NB4 (cell line): ENCODE measurements around the gene PCDH8.

ENCODE experiments used
- DNase-seq: peaks from one replicate; pipeline ENCODE4 v3.0.0; 2010; ENCODE audit warnings: low read depth
- H3K4me3 ChIP-seq: one replicate; pipeline ENCODE4 v1.5.1; 2011; ENCODE audit warnings: mild to moderate bottlenecking, low read depth, low read length, moderate library complexity
- MAX ChIP-seq: IDR thresholded peaks from 2 replicates; pipeline ENCODE4 v1.6.1; 2011; ENCODE audit warnings: low read depth, low read length
- MYC ChIP-seq: IDR thresholded peaks from 2 replicates; pipeline ENCODE4 v1.6.1; 2011; ENCODE audit warnings: low read depth, low read length
- POLR2A ChIP-seq: IDR thresholded peaks from 2 replicates; pipeline ENCODE4 v1.6.1; 2011; ENCODE audit warnings: mild to moderate bottlenecking; ENCODE audit not compliant: insufficient read length; ENCODE audit errors: extremely low read depth
- TF ChIP-seq, protein P1 (sequence below): IDR thresholded peaks from one replicate; pipeline ENCODE4 v1.5.1; 2012; ENCODE audit warnings: low read depth, low read length

Gene PCDH8, protein sequence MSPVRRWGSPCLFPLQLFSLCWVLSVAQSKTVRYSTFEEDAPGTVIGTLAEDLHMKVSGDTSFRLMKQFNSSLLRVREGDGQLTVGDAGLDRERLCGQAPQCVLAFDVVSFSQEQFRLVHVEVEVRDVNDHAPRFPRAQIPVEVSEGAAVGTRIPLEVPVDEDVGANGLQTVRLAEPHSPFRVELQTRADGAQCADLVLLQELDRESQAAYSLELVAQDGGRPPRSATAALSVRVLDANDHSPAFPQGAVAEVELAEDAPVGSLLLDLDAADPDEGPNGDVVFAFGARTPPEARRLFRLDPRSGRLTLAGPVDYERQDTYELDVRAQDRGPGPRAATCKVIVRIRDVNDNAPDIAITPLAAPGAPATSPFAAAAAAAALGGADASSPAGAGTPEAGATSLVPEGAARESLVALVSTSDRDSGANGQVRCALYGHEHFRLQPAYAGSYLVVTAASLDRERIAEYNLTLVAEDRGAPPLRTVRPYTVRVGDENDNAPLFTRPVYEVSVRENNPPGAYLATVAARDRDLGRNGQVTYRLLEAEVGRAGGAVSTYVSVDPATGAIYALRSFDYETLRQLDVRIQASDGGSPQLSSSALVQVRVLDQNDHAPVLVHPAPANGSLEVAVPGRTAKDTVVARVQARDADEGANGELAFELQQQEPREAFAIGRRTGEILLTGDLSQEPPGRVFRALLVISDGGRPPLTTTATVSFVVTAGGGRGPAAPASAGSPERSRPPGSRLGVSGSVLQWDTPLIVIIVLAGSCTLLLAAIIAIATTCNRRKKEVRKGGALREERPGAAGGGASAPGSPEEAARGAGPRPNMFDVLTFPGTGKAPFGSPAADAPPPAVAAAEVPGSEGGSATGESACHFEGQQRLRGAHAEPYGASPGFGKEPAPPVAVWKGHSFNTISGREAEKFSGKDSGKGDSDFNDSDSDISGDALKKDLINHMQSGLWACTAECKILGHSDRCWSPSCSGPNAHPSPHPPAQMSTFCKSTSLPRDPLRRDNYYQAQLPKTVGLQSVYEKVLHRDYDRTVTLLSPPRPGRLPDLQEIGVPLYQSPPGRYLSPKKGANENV

GRCh38 chr13:52848455-52849195 lies at the start of gene PCDH8:
Gene PCDH8, minus strand, starts transcription at chr13:52848640. Its CDS starts 204 bp downstream, at chr13:52848436.
- TF ChIP-seq POLR2A, result no peak
- H3K4me3 ChIP-seq, result no peak within 1 kb of the TSS
- no peak for DNase-seq

GRCh38 chr13:52896827-52897659 lies 48.6 kb upstream of the PCDH8 start:
- no peak overlapping the region for H3K4me3 ChIP-seq
- DNase-seq, result peak; percentile 22
- no peak for TF ChIP-seq MYC
- TF ChIP-seq, protein P1, sequence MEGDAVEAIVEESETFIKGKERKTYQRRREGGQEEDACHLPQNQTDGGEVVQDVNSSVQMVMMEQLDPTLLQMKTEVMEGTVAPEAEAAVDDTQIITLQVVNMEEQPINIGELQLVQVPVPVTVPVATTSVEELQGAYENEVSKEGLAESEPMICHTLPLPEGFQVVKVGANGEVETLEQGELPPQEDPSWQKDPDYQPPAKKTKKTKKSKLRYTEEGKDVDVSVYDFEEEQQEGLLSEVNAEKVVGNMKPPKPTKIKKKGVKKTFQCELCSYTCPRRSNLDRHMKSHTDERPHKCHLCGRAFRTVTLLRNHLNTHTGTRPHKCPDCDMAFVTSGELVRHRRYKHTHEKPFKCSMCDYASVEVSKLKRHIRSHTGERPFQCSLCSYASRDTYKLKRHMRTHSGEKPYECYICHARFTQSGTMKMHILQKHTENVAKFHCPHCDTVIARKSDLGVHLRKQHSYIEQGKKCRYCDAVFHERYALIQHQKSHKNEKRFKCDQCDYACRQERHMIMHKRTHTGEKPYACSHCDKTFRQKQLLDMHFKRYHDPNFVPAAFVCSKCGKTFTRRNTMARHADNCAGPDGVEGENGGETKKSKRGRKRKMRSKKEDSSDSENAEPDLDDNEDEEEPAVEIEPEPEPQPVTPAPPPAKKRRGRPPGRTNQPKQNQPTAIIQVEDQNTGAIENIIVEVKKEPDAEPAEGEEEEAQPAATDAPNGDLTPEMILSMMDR, result peak; percentile 73

- TF ChIP-seq MYC (no peak), MAX (no peak), POLR2A (no peak)
- TF ChIP-seq, protein P1, result no peak
- H3K4me3 ChIP-seq, result no peak overlapping the region
- DNase-seq, result no peak
Observed at GRCh38 chr13:52894413-52894812, 46.0 kb upstream of the PCDH8 start.

GRCh38 chr13:52892925-52893324 lies 44.5 kb upstream of the PCDH8 start:
- DNase-seq, result no peak
- no peak for TF ChIP-seq POLR2A
- TF ChIP-seq MAX, result no peak
- TF ChIP-seq, protein P1, result no peak
- TF ChIP-seq MYC, result no peak
- no peak overlapping the region for H3K4me3 ChIP-seq

GRCh38 chr13:52891706-52892105 lies 43.3 kb upstream of the PCDH8 start:
- H3K4me3 ChIP-seq, result no peak overlapping the region
- no peak for DNase-seq
- TF ChIP-seq, protein P1, result no peak
- TF ChIP-seq MYC, result no peak
- TF ChIP-seq POLR2A, result no peak
- no peak for TF ChIP-seq MAX
